AG09309 (cell line): ENCODE results near the gene HFM1.
"Not testable (repeated sequence)": the region's sequence is repeated elsewhere in the genome, so short reads cannot be mapped to it uniquely, and the experiment has no call there.

ENCODE experiments used
- DNase-seq: peaks from one replicate; pipeline ENCODE4 v3.0.0-alpha.2; 2010; ENCODE audit warnings: low read depth
- H3K4me3 ChIP-seq: 2 replicates; pipeline ENCODE4 v1.5.1; 2011; ENCODE audit warnings: mild to moderate bottlenecking, low read depth, low read length, moderate library complexity; ENCODE audit not compliant: control insufficient read depth
- TF ChIP-seq, protein P1 (sequence below): IDR thresholded peaks from 2 replicates; pipeline ENCODE4 v1.5.1; 2011; ENCODE audit warnings: mild to moderate bottlenecking, low read depth, low read length, inconsistent platforms; ENCODE audit not compliant: insufficient read depth, control insufficient read depth; ENCODE audit errors: missing control alignments

Gene HFM1

GRCh38 chr1:91398291-91398690 is 6.3 kb downstream of the HFM1 start:
- DNase-seq = no peak
- TF ChIP-seq, protein P1, sequence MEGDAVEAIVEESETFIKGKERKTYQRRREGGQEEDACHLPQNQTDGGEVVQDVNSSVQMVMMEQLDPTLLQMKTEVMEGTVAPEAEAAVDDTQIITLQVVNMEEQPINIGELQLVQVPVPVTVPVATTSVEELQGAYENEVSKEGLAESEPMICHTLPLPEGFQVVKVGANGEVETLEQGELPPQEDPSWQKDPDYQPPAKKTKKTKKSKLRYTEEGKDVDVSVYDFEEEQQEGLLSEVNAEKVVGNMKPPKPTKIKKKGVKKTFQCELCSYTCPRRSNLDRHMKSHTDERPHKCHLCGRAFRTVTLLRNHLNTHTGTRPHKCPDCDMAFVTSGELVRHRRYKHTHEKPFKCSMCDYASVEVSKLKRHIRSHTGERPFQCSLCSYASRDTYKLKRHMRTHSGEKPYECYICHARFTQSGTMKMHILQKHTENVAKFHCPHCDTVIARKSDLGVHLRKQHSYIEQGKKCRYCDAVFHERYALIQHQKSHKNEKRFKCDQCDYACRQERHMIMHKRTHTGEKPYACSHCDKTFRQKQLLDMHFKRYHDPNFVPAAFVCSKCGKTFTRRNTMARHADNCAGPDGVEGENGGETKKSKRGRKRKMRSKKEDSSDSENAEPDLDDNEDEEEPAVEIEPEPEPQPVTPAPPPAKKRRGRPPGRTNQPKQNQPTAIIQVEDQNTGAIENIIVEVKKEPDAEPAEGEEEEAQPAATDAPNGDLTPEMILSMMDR = no peak
- no peak overlapping the region for H3K4me3 ChIP-seq

GRCh38 chr1:91397605-91398004 is 7.0 kb downstream of the HFM1 start:
- no peak for DNase-seq
- TF ChIP-seq, protein P1 = no peak

GRCh38 chr1:91393042-91393441 is 11.6 kb downstream of the HFM1 start:
- TF ChIP-seq, protein P1 = no peak
- no peak overlapping the region for H3K4me3 ChIP-seq
- no peak for DNase-seq

More at GRCh38 chr1:91397605-91398004, 7.0 kb downstream of the HFM1 start:
- no peak overlapping the region for H3K4me3 ChIP-seq

- DNase-seq = no peak
- no peak overlapping the region for H3K4me3 ChIP-seq
- TF ChIP-seq, protein P1 = no peak
Observed at GRCh38 chr1:91386109-91386508, 18.5 kb downstream of the HFM1 start.

DNA sequence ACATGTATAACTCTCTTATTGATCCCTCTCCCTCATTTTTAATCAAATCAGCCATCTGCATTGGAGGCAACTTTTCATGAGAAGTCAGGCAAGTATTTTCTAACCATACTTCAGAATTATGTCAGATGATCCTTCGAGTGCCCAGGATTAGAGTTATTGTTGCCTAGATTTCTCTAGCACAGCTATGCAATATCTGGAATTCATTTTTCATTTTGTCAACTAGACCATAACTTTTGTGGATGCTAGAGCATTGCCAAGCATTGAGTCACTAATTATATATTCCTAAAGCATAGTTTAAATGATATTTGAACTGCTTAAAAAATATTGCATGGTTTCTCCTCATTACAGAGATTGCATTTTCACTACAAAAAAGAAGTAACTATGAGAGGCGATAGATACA is 21.2 kb downstream of the HFM1 start:
- H3K4me3 ChIP-seq = no peak overlapping the region
- DNase-seq = no peak
- TF ChIP-seq, protein P1 = no peak

GRCh38 chr1:91381844-91382243 is 22.8 kb downstream of the HFM1 start:
- no peak for DNase-seq
- TF ChIP-seq, protein P1 = no peak
- H3K4me3 ChIP-seq = no peak overlapping the region

DNA sequence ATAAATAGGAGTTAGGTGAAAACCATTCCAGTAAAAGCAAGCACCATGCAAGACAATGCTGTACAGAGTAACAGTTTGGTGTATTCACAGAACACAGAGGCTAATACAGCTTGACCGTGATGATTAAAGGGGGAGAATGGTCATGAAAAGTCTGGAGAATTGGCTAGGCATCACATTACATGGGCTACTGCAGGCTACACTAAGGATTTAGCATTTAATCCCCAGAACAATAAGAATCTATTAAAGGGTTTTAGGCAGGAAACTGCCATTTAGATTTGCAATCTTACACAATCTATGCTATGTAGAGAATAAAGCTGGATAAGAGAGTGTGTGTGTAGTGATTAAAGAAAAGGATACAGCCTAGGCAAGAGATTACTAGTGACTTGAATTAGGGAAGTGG is 30.6 kb downstream of the HFM1 start:
- DNase-seq = no peak
- TF ChIP-seq, protein P1 = no peak
- H3K4me3 ChIP-seq = no peak overlapping the region

DNA sequence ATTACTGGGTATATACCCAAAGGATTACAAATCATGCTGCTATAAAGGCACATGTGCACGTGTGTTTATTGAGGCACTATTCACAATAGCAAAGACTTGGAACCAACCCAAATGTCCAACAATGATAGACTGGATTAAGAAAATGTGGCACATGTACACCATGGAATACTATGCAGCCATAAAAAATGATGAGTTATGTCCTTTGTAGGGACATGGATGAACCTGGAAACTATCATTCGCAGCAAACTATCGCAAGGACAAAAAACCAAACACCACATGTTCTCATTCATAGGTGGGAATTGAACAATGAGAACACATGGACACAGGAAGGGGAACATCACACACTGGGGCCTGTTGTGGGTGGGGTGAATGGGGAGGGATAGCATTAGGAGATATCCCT is 32.4 kb downstream of the HFM1 start:
- DNase-seq, H3K4me3 ChIP-seq: not testable (repeated sequence)
